ENCODE results near the gene TMEM132A. TPM values are rescaled to one million over a fixed set of nuclear protein-coding genes. Genes with fewer than 3 reads are reported as not detected.

The TMEM132A gene
- total and polyA plus RNA-seq, 3 experiments from 2014 or later = 0.68 to 0.73 TPM; not detected in 1

DNA sequence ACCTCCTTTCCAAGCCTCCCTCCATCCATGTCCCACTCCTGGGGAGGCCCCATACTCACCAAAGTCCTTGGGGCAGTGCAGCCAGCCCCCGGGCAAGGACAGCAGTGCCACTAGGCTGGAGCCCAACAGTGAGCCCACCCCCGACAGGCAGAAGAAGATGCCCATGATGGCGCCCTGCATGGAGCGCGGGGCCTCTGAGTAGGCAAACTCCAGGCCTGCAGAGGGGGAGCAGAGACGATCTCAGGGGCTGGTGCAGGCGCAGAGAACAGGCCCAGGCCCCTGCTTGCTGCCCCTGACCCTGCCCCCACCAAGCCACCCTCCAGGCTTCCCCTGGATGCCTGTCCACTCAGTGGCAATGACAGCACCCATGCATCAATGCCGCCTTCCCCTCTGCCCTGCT is 13.6 kb downstream of the TMEM132A start:
- H3K9me3 ChIP-seq (ENCODE audit: low read length) = no peaks in the 10 kb centered on the region
- CTCF ChIA-PET = no interaction called here
- Mint-ChIP-seq H3K9me3 (no peaks in the 10 kb centered on the region), H3K27ac (no peak overlapping the region), H3K4me3 (no peak overlapping the region), H3K4me1 (no peaks in the 10 kb centered on the region), H3K36me3 (no peaks in the 10 kb centered on the region), H3K27me3 (peaks cover 3 to 9% of the 10 kb centered on the region in 2 donors)
- POLR2A ChIA-PET = no interaction called here
- H3K27ac ChIP-seq (ENCODE audit: low read depth, low read length) = no peak overlapping the region
- DNase-seq = no peak
- H3K4me1 ChIP-seq (ENCODE audit: insufficient read depth, low read length) = no peaks in the 10 kb centered on the region
- H3K27me3 ChIP-seq (ENCODE audit: insufficient read depth, low read length, poor library complexity, severe bottlenecking) = no peaks in the 10 kb centered on the region
- H3K4me3 ChIP-seq (ENCODE audit: low read length) = no peak overlapping the region
- H3K36me3 ChIP-seq (ENCODE audit: insufficient read depth, low read length) = no peaks in the 10 kb centered on the region

DNA sequence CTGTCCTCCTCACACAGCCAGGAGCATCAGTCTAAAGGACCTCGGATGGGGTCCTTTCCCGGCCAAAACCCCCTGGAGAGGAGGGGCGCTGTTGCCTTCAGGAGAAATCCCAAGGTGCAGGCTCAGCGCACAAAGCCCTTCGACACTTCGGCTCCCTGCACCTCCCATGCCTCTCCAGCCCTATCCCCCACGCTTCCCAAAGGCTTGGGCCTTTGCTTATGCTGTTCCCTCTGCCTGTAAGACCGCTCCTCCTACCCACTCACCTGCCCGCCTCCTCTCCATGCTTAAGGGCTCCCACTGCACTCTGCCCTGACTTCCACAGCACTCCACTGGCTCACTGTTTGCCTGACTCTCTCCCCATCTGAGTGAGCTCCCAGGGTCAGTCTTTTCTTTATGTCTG is 14.2 kb downstream of the TMEM132A start:
- Histone ChIP-seq H3K36me3 (ENCODE audit: insufficient read depth, low read length) (no peaks in the 10 kb centered on the region), H3K4me1 (ENCODE audit: insufficient read depth, low read length) (no peaks in the 10 kb centered on the region), H3K4me3 (ENCODE audit: low read length) (no peak overlapping the region), H3K9me3 (ENCODE audit: low read length) (no peaks in the 10 kb centered on the region), H3K27ac (ENCODE audit: low read depth, low read length) (no peak overlapping the region), H3K27me3 (ENCODE audit: insufficient read depth, low read length, poor library complexity, severe bottlenecking) (no peaks in the 10 kb centered on the region)
- no peaks in the 10 kb centered on the region for H3K9me3 Mint-ChIP-seq
- H3K27ac Mint-ChIP-seq = peak overlapping the region in 2 of 8 donors; percentile 30 to 89
- no peak overlapping the region for H3K4me3 Mint-ChIP-seq
- no peak for DNase-seq
- no peaks in the 10 kb centered on the region for H3K4me1 Mint-ChIP-seq
- POLR2A ChIA-PET = no interaction called here
- H3K27me3 Mint-ChIP-seq = peaks cover 3 to 9% of the 10 kb centered on the region in 2 donors
- CTCF ChIA-PET = no interaction called here
- no peaks in the 10 kb centered on the region for H3K36me3 Mint-ChIP-seq

DNA sequence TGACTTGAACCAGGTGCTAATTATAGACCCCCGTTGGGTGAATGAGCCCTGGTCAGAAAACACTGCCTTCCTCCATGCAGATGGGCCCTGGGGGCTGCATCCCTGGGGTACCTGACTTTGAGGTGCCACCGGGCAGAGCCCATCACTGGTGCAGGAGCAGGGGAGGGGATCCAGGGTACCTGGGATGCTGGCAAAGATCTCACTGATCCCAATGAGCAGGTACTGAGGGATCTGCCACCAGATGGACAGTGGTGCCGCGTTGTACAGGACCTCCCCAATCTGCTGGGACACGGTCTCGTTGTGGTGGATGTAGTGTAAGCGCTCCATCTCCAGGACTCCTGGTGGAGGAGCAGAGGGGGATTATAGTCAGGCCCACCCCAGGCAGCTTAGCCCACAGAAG is 15.0 kb downstream of the TMEM132A start:
- CTCF ChIA-PET = interaction anchor here (1.1 kb wide), 1 partner anchor 139 kb away, joined by 3 read pairs; no protein-coding TSS in a partner anchor
- Histone ChIP-seq H3K27ac (ENCODE audit: low read depth, low read length) (no peak overlapping the region), H3K27me3 (ENCODE audit: insufficient read depth, low read length, poor library complexity, severe bottlenecking) (no peaks in the 10 kb centered on the region), H3K4me3 (ENCODE audit: low read length) (no peak overlapping the region), H3K4me1 (ENCODE audit: insufficient read depth, low read length) (no peaks in the 10 kb centered on the region), H3K36me3 (ENCODE audit: insufficient read depth, low read length) (no peaks in the 10 kb centered on the region), H3K9me3 (ENCODE audit: low read length) (no peaks in the 10 kb centered on the region)
- no peaks in the 10 kb centered on the region for H3K4me1 Mint-ChIP-seq
- POLR2A ChIA-PET = no interaction called here
- no peaks in the 10 kb centered on the region for H3K36me3 Mint-ChIP-seq
- H3K4me3 Mint-ChIP-seq = no peak overlapping the region
- H3K27ac Mint-ChIP-seq = peak overlapping the region in 1 of 8 donors; percentile 55
- H3K9me3 Mint-ChIP-seq = no peaks in the 10 kb centered on the region
- DNase-seq = no peak
- peaks cover 3 to 9% of the 10 kb centered on the region in 2 donors for H3K27me3 Mint-ChIP-seq

DNA sequence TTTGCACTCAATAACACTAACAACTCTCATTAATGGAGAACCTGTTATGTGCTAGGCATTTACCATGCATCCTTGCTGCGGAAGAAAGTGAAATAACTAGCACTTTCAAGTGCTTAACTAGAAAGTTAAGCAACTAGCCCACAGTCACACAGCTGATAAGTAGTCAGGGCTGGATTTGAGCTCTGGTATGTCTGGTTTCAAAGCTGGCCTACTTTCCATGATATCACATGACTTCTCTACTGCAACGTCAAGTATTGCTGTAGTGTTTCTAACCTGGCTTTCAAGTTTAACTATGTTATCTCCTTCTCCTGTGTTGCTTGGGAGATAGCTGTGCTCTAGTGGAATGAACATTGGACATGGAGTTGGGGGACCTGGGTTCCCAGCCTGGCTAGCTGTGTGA is 15.6 kb downstream of the TMEM132A start:
- ChIA-PET POLR2A (no interaction called here), CTCF (interaction anchor here (0.8 to 1.1 kb wide), 2 partner anchors 40 to 138 kb away, joined by 3 read pairs; no protein-coding TSS in a partner anchor)
- Mint-ChIP-seq H3K4me3 (no peak overlapping the region), H3K27ac (peak overlapping the region in 4 of 8 donors; percentile 19 to 61 (median 53)), H3K4me1 (no peaks in the 10 kb centered on the region), H3K9me3 (no peaks in the 10 kb centered on the region), H3K36me3 (no peaks in the 10 kb centered on the region), H3K27me3 (peaks cover 3 to 9% of the 10 kb centered on the region in 2 donors)
- Histone ChIP-seq H3K4me1 (ENCODE audit: insufficient read depth, low read length) (no peaks in the 10 kb centered on the region), H3K36me3 (ENCODE audit: insufficient read depth, low read length) (no peaks in the 10 kb centered on the region), H3K27ac (ENCODE audit: low read depth, low read length) (no peak overlapping the region), H3K9me3 (ENCODE audit: low read length) (no peaks in the 10 kb centered on the region), H3K27me3 (ENCODE audit: insufficient read depth, low read length, poor library complexity, severe bottlenecking) (no peaks in the 10 kb centered on the region), H3K4me3 (ENCODE audit: low read length) (no peak overlapping the region)
- no peak for DNase-seq

DNA sequence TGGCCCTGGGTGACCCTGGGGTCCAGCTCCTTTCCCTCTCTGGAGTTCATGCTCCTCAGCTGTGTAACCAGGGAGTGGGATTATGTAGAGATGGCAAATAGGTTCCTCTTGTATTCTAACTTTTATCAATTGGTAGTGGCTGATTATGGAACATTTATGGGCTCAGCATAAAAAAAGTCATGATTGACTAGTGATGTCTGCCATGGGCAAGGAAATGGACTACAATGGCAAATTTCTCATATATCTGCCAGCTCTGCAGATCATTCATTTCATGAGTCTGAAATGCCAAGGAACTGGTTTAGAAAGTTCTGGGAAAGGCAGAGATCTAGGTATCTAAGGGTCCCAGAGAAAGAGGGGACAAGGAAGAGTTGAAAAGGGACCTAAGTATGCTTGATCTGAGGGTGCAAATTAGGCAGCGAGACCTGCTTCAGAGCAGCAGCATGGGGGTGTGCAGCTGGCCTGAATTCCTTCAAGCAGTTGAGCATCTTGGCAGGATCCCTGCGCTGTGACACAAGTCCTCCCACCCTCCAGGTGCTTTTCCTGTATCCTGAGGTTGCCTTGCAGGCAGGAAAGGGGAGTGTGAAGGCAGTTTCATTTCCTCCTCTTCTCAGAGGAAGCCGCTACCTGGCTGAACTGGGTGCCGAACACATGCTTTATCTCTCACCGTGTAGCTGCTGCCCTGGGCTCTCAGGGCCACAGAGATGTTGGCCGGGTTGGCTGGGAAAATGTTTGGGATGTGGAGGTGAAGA is 17.3 kb downstream of the TMEM132A start:
- H3K36me3 ChIP-seq (ENCODE audit: insufficient read depth, low read length) = no peaks in the 10 kb centered on the region
- H3K4me1 ChIP-seq (ENCODE audit: insufficient read depth, low read length) = no peaks in the 10 kb centered on the region
- no peak for DNase-seq
- no peaks in the 10 kb centered on the region for H3K27me3 ChIP-seq (ENCODE audit: insufficient read depth, low read length, poor library complexity, severe bottlenecking)
- Mint-ChIP-seq H3K27me3 (peaks cover 3 to 6% of the 10 kb centered on the region in 2 donors), H3K4me3 (no peak overlapping the region), H3K4me1 (no peaks in the 10 kb centered on the region), H3K9me3 (no peaks in the 10 kb centered on the region), H3K36me3 (no peaks in the 10 kb centered on the region), H3K27ac (no peak overlapping the region)
- H3K4me3 ChIP-seq (ENCODE audit: low read length) = no peak overlapping the region
- no peak overlapping the region for H3K27ac ChIP-seq (ENCODE audit: low read depth, low read length)
- ChIA-PET POLR2A (no interaction called here), CTCF (interaction anchor here (1.3 kb wide), 1 partner anchor 110 kb away, joined by 3 read pairs; no protein-coding TSS in a partner anchor)
- H3K9me3 ChIP-seq (ENCODE audit: low read length) = no peaks in the 10 kb centered on the region

DNA sequence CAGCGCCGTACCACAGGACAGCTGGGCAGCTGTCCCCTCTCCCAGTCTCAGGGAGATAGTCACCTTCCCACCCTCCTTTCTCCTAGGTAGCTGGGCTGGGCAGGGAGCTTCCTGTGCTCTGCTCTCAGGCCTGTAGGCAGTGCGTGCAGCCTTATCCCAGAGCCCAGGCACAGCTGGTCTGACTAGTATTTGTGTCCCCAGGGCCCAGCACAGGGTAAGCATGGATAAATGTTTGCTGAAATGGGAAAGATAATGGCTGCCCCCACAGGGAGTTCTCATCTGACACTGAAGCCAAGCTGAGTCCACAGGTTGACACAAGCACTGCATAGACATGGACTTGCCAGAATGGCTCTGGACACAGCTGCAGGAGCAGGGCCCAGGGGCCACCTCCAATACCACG is 18.0 kb downstream of the TMEM132A start:
- H3K36me3 ChIP-seq (ENCODE audit: insufficient read depth, low read length) = no peaks in the 10 kb centered on the region
- H3K4me3 ChIP-seq (ENCODE audit: low read length) = no peak overlapping the region
- no peaks in the 10 kb centered on the region for H3K27me3 ChIP-seq (ENCODE audit: insufficient read depth, low read length, poor library complexity, severe bottlenecking)
- no peak overlapping the region for H3K27ac ChIP-seq (ENCODE audit: low read depth, low read length)
- ChIA-PET POLR2A (no interaction called here), CTCF (interaction anchor here (1.3 kb wide), 1 partner anchor 111 kb away, joined by 3 read pairs; no protein-coding TSS in a partner anchor)
- no peaks in the 10 kb centered on the region for H3K4me1 ChIP-seq (ENCODE audit: insufficient read depth, low read length)
- peaks cover 4 to 6% of the 10 kb centered on the region in 2 donors for H3K27me3 Mint-ChIP-seq
- no peaks in the 10 kb centered on the region for H3K36me3 Mint-ChIP-seq
- H3K9me3 Mint-ChIP-seq = no peaks in the 10 kb centered on the region
- no peak overlapping the region for H3K27ac Mint-ChIP-seq
- no peak for DNase-seq
- H3K9me3 ChIP-seq (ENCODE audit: low read length) = no peaks in the 10 kb centered on the region
- no peak overlapping the region for H3K4me3 Mint-ChIP-seq
- no peaks in the 10 kb centered on the region for H3K4me1 Mint-ChIP-seq

DNA sequence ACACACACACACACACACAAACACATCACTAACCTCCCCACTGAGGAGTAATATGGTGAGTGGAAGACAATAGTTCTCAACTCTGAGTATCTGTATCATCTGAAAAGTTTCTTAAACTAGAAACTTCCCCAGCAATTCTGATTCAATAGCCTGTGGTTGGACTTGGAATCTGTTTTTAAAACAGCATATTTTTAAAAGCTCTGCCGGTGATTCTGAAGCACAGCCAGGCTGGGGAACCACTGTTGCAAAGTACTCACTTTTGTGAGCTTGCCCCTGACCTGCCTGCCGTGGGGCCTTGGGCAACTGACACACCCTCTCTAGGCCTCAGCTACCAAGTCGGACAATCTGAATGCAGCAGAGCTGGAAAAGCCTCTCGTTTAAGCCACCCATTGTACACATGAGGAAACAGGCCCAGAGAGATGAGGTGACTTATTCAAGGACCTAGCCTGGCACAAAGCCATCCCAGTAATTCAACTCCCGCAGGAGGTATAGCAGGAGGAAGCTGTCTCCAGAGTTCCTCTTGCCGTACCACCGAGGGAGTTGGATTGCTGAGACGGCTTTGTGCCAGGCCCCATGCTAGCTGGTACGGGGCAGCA is 18.8 kb downstream of the TMEM132A start:
- H3K27ac ChIP-seq (ENCODE audit: low read depth, low read length) = no peak overlapping the region
- H3K36me3 Mint-ChIP-seq = no peaks in the 10 kb centered on the region
- no peaks in the 10 kb centered on the region for H3K9me3 Mint-ChIP-seq
- peaks cover 5% of the 10 kb centered on the region in 2 donors for H3K27me3 Mint-ChIP-seq
- CTCF ChIA-PET = interaction anchor here (0.8 to 1.3 kb wide), 2 partner anchors 11 to 112 kb away, joined by 3 to 4 read pairs; no protein-coding TSS in a partner anchor
- H3K9me3 ChIP-seq (ENCODE audit: low read length) = no peaks in the 10 kb centered on the region
- no peaks in the 10 kb centered on the region for H3K4me1 Mint-ChIP-seq
- no peaks in the 10 kb centered on the region for H3K27me3 ChIP-seq (ENCODE audit: insufficient read depth, low read length, poor library complexity, severe bottlenecking)
- H3K36me3 ChIP-seq (ENCODE audit: insufficient read depth, low read length) = no peaks in the 10 kb centered on the region
- H3K4me1 ChIP-seq (ENCODE audit: insufficient read depth, low read length) = no peaks in the 10 kb centered on the region
- DNase-seq = no peak
- POLR2A ChIA-PET = no interaction called here
- H3K4me3 ChIP-seq (ENCODE audit: low read length) = no peak overlapping the region
- no peak overlapping the region for H3K4me3 Mint-ChIP-seq
- no peak overlapping the region for H3K27ac Mint-ChIP-seq

DNA sequence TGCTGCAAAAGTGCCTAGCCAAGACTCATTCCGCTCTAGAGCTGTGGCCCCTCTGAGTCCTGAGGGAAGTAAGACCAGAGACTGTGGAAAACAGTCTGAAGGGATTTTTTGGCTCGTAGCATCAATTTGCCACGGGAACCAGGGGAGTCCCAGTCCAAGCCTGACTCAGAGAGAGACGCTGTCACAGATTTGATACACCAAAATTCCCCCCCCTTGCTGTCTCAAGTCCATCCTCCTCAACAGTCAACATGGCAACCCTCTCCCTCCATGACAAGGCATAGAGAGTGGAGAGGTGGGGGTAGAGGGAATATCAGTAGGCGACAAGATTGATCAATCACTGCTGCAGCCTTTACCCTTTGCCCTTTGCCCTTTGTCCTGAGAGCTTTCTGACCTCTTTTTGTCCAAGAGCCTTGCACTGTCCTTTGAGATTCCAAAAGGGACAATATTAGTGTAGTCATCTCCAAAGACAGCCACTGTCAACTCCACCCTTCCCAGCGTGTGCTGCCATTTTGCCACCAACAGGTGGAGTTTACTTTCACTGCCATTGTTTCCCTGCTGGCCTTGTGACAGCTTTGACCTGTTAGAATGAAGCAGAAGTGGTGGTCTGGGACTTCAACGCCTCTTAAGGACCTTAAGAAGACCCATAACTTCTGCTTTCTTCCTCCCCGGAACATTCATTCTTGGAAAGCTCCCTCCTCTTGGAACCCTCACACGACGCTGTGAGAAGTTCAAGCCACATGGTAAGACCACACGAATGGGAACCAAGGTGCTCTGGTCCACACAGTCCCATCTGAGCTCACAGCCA is 20.4 kb downstream of the TMEM132A start:
- Histone ChIP-seq H3K4me3 (ENCODE audit: low read length) (no peak overlapping the region), H3K27me3 (ENCODE audit: insufficient read depth, low read length, poor library complexity, severe bottlenecking) (no peaks in the 10 kb centered on the region), H3K4me1 (ENCODE audit: insufficient read depth, low read length) (peaks cover under 1% of the 10 kb centered on the region), H3K9me3 (ENCODE audit: low read length) (no peaks in the 10 kb centered on the region), H3K27ac (ENCODE audit: low read depth, low read length) (no peak overlapping the region), H3K36me3 (ENCODE audit: insufficient read depth, low read length) (no peaks in the 10 kb centered on the region)
- Mint-ChIP-seq H3K27me3 (peaks cover 7 to 14% of the 10 kb centered on the region in 2 donors), H3K4me1 (no peaks in the 10 kb centered on the region), H3K36me3 (no peaks in the 10 kb centered on the region), H3K27ac (no peak overlapping the region), H3K4me3 (no peak overlapping the region), H3K9me3 (no peaks in the 10 kb centered on the region)
- ChIA-PET POLR2A (no interaction called here), CTCF (interaction anchor here (0.8 to 1.7 kb wide), 3 partner anchors 16 to 184 kb away, joined by 3 read pairs; no protein-coding TSS in a partner anchor)
- DNase-seq = no peak

All from CD8-positive, alpha-beta memory T cell (primary cell).